ENCODE measurements around the gene MRPS11.
"Not testable (repeated sequence)": the region's sequence is repeated elsewhere in the genome, so short reads cannot be mapped to it uniquely, and the experiment has no call there.

MRPS11 gene

DNA sequence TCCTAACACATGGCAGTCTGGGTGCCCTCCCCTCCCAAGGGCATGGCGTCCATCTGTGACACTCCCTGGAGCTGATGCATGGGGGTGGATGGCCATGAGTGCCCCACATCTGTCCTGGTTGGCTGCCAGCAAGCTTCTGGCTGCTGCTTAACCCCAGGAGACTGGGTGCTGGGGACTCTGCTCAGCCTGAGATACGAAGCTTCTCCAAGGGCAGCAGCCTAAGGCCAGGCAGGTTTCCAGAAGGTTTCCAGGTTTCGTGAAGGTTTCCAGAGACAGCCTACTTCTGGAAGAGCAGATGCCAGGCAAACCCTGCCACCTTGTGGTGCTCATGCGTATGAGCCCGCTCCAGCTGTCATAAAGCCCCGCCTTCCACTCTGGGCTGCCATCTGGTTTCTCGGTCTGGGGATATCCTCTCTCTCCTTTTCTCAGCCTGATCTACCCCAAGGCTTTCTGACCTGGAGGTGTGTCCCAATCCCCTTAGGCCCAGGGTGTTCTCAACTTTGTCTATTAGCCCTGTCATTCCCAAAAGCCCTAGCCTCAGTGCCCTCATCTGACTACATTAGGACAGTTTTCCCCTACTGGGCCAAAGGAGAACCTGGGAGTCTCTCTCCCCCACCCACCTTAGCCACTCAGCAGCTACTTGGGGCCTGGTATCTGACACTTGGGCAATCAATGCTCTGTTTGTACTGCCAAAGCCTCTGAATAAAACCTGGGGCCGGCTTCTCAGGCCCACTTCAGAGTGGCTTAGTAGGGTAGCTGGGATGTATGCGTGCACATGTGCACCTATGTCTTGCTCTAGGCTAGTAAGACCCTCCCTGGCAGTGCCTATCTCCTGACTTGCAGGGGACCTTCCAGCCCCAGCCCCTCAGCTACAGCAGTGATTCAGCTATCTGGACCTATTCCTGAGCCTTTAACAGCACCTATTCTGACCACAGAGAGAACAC, 12.4 kb upstream of the MRPS11 start:
- peak; percentile 13 for DNase-seq (ENCODE audit: low read depth)

DNA sequence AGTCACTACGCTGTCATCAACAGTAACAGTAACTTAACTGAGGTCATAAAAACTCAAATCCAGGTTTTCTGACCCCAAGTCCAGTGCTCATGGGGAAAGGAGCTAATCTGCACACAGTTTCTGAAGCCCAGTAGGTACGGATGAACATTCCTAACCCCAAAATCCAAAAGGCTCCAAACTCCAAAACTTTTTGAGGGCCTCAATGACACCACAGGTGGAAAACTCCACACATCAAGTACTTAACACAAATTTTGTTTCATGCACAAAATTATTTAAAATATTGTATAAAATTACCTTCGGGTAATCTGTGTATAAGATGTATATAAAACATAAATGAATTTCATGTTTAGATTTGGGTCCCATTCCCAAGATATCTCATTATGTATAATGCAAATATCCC, 10.8 kb upstream of the MRPS11 start:
- DNase-seq (ENCODE audit: low read depth) = no peak

DNA sequence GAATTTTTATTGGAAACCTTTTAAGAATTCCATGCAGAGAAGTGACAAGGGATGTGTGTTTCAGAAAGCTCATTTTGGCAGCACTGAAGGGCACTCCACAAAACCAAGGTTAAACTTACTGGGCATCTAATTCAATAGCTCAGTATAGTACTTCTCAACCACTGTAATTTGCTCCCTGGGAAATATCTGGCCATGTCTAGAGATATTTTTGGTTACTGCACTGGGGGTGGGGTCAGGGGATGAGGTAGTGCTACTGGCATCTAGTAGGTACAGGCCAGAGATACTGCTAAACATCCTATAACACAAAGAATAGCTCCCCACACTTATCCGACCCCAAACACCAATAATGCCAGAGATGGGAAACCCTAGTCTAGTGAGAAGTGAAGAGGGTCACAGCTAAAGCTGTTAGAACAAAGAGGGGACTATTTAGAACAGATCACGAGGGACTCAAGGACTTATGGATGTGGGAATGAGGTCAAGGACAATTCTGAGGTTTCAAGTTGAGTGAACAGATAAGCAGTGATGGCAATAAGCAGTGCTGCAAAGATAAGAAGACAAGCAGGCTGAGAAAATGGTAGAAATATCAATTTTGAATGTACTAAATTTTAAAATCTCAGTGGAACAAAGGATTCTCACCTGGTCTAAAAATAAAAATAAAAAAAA, 3.5 kb upstream of the MRPS11 start:
- no peak for DNase-seq (ENCODE audit: low read depth)

DNA sequence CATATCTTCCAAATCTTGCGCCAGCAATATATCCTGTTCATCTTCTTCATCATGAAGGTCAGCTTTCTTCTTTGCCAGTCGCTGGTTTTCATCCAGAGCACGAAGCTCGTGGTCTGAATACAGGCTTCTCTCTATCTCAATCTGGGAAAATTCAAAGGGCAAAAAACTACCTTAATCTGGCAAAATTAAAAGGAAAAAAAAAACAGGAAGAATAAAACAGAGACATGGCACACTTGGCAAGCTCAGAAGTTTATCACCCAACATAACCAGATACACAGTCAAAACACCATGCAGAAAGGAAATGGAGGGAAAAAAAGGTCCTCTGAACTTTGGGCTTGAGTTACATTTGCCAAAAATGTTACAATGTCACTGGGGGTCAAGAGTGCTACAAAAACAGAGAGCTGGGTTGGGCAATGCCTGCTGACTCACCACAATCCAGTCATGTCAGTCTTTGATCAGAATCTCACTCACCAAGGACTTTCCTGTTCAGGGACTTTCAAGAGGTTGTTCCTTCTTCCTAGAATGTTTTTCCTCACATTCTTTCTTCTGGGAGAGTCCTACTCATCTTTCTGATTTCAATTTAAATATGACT, 1.8 kb upstream of the MRPS11 start:
- no peak for DNase-seq (ENCODE audit: low read depth)

DNA sequence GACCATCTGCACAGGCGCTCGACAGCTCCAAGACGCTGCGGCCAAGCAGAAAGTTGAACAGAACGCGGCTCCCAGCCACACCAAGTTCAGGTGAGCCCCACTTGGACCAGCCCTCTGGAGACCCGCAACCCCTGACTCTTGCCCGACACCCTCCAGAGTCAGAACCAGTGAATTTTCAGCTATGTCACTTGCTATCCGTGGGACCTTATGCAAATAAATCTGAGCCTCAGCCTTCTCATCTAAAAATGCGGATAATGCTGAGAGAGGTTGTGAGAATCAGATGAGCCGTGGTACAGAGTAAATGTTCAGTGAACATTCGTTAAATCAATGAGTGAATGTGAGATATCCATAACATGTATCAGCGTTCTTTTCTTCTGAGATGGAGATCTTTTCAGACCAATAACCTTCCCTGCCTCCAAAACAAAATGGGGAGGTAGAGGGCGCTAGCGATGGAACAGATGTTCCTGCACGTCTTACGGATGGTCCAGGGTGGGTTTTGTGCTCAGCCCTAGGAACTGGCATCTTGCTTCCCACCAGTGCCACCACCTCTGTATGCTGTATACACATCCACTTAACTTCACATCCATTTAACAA, 524 bp downstream of the MRPS11 start:
- no peak for DNase-seq (ENCODE audit: low read depth)

DNA sequence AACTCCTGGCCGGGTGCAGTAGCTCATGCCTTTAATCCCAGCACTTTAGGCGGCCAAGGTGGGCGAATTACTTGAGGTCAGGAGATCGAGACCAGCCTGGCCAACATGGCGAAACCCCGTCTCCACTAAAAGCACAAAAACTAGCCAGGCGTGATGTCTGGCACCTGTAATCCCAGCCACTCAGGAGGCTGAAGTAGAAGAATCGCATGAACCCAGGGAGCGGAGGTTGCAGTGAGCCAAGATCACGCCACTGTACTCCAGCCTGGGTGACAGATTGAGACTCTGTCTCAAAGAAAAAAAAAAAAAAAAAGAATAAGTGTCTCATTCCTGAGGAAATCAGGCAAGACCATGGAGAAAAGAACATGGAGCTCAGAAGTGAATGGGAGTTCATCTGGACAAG, 1.2 kb downstream of the MRPS11 start:
- DNase-seq (ENCODE audit: low read depth) = not testable (repeated sequence)

DNA sequence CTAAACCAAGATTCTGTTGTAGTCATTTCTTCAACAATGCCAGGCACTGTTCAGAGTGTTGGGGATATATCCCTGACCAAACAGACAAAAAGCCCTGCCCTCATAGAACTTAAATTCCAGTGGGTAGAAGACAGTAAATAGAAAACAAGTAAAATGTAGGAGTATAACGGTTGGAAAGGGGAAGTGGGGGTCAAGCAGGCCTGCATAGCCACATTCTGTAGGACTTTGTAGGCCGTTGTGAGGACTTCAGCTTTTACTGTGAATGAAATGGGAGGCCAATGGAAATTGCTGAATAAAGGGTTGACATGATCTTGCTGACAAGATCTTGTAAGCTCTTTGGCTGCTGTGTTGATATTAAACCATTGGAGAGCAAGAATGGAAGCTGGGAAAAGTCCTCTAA, 1.8 kb downstream of the MRPS11 start:
- DNase-seq (ENCODE audit: low read depth) = no peak

DNA sequence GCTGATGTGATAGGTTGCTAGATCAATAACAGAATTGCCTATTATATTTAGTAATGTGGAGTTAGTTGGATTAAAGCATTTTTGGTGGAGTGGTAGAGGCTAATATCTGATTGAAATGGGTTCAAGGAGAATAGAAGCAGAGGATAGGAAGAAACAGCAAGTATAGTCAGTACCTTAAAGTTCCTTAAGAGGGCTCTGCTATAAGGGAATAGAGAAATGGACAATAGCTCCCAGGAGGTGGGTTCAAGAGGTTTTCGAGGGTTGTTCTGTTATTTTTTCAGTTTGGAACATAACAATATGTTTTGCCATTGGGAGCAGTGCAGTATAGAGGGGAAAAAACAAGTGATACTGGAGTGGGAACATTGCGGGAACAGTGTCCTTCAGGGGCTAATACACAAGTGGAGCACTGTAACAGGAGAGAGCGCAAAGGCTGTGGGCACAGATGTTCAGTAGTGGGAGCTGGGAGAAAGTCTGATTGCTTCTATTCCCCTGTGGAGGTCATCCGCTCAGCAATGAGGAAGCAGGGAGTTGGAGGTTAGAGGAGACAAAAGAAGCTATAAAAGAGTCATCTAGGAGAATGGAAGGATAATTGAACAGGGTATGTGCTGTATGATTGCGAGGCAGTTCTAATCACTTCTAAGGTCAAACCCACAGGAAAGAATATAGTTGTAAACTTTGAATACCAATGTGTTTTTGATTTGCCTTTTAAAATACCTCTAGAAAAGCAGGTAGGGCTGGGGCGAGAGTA, 3.3 kb downstream of the MRPS11 start:
- no peak for DNase-seq (ENCODE audit: low read depth)

DNA sequence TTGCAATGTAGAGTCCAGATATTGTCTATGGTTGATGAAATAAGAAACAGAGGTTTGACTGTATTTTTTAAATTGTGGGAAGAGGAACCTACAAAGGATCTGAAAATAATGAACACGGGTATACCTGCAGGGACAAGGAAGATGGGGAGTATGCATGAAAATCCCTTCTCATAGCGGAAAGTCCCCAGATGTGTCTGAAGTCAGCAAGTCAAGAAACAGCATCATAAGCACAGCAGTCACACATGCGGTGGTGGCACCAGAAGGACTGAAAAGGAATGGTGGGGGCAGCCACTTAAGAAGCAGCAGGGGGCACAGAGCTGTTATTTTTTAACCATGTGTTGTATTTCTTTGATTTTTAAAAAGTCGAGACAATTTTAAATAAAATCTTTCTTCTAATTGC, 4.7 kb downstream of the MRPS11 start:
- DNase-seq (ENCODE audit: low read depth) = no peak

DNA sequence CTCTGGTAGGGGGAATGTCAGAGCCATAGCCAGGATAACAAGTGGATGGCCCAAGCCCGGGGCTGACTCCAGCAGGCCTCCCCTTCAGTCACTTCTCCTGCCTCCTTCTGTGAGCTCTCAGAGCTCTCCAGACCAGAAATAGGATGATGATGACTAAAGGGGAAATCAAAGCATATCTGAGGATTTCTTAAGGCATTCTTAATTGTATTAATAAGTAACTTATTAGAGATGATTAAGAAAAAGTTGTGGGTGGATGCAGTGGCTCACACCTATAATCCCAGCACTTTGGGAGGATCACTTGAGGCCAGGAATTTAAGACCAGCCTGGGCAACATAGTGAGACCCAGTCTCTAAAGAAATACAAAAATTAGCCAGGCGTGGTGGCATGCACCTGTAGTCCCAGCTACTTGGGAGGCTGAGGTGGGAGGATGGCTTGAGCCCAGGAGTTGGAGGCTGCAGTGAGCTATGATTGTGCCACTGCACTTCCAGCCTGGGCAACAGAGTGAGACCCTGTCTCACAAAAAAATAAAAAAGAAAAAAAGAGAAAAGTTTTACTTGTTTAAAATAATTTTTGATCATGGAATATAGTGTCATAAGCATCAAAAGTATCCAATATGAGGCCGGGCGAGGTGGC, 6.3 kb downstream of the MRPS11 start:
- DNase-seq (ENCODE audit: low read depth) = not testable (repeated sequence)

DNA sequence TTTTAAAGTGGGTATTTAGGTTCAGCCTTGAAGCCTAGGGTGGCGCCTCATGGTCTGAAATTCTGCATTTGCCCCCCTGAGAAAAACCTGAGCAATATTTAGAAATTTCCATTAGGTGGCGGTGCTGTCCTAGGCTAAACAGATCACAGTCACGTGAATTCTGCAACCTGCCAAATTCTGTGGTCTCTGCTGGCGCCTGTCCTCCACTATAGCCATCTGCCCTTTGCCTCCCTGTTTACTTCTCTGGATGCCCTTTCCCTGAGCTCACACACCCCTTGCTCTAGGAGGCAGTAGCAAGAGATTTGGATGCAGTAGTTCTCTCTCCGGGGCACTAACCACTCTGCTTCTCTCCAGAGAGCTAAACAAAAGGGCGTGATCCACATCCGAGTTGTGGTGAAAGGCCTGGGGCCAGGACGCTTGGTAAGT, 9.1 kb downstream of the MRPS11 start:
- DNase-seq (ENCODE audit: low read depth) = no peak

DNA sequence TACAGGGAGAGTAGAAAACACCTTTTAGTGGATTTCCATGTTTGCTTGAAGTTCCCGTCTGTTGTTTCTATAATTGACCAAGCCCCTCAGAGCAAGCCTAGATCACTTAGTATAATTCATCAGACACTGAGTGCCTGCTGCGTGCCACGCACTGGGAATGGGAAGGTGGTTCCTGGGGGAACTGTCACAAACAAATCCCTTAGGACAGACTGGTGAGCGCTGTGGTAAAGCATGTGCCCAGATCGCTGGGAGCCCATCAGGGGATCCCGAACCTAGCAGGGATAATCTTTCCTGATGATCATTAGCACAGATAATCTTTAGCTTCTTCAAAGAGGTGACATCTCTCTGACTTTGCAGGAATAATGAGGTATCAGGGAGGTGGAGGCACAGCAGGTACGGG, 9.6 kb downstream of the MRPS11 start:
- DNase-seq (ENCODE audit: low read depth) = no peak

DNA sequence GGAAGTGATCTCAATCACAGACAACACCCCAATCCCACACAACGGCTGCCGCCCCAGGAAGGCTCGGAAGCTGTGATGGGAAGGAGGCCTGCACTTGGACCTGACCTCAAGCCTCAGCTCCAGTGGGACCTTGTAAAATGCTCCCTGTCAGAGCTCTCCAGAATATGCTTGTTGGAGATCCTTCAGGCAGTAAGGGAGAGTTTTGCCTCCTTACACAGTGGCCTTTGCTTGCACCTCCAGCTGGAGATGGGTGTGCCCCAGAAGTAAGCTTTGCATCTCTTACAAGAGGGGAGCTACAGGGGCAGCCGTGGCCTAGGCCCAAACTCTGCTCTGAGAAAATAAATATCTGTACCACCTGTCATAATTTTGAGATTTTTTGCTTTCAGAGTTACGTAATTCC, 10.4 kb downstream of the MRPS11 start:
- no peak for DNase-seq (ENCODE audit: low read depth)

DNA sequence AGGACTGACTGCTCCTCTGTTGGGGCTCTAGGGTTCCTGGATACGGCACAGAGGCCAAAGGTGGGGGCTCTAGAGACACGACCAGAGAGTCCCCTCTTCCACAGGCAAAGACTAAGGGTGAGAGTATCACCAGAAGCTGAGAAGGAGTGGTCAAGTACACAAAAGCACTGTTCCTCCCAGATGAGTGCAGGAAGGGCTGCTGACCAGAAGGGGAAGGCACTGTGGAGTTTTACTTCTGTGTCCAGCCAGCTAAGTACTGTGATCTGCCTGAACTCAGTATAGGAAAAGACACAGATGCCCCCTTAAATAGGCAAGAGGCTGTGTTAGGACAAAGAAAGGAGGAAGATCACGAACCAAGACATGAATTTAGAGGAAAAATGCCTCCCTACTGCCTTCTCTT, 11.7 kb downstream of the MRPS11 start:
- no peak for DNase-seq (ENCODE audit: low read depth)

DNA sequence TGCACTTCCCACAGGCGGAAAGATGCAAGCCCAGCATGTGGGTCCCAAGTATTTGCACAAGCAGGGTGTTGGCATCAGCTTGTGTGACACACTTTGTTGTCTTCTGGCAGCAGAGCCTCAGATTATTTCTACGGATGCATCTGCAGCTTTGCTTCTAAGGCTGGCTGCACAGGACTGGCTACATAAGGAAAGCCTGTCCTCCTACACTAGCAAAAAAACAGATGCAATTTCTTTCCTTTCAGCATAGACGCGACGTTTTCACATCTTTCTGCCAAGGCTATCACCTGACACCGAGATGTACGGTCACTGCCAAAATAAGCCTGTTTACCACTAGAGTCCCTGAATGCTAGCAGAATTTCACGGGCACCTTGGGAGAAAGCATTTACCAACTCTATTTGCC, 13.5 kb downstream of the MRPS11 start:
- no peak for DNase-seq (ENCODE audit: low read depth)

DNA sequence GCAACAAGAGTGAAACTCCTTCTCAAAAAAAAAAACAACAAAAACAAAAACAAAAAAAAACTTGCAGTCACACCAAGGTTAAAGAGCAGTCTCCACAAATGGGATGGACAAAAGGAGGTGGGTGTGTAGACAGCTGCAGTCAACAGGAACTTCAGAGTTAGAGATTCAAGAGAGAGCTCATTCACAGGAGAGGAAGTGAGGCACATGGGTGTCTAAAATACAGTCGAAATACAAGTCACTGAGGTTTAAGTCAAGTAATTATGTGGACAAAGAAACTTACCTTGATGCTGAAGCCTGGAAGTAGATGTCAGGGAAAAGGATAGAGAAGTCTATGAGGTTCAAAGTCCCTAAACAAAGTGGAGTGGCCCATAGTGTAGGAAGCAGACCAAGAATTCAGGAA, 14.8 kb downstream of the MRPS11 start:
- no peak for DNase-seq (ENCODE audit: low read depth)

DNA sequence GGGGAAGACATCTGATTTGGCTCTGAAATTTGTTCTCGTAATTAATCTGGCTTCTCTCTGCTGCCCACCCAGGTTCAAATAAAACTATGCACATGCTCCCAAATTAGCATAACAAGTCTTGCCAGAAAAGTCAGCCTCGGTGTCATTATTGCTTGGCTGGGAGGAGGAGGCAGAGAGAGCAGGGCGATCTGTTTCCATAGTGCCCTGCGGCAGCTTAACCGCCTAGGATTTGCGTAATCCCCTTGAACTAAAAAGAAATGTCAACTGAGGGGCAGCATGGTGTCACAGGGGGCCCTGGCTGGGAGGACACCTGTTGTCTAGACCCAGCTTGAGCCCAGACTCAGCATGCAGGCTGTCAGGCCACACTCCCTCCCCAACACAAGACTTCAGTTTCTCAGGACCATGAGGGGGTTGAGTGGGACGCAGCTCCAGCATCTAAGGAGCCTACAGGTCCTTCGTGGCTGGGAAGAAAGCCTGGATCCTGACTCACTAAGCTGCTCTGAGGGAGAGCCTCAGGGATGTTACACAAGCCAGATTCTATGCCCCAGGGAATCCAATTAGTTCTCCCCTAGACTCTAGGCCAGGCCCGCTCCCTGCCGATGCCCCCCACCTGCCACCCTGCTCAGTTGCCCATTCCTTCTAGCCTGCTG, 17.3 kb downstream of the MRPS11 start:
- no peak for DNase-seq (ENCODE audit: low read depth)

DNA sequence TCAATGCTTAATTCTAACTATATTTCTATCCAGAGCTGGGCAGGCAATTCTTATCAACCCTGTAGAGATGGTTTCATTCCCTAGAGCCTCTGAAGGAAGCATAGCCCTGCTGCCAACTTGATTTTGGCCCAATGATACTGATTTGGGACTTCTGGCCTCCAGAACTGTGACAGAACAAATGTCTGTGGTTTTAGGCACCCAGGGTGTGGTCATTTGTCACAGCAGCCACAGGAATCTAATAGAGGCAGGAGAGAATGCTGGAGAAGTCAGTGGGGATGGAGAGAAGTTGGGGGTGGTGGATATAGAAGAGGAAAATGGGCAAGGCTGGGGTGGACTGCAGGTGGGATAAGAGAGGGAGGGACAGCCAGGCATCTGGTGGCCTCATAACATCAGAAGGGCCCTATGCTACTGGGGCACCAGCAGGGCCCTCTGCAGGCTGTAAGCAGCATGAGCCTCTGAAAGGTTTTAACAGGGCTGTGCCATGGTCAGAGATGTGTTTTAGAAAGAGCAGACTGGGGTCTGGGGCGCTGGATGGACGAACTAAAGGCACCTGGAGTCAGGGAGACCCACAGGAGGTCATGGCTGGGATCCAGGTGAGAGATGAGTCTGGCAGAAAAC, 19.8 kb downstream of the MRPS11 start:
- DNase-seq (ENCODE audit: low read depth) = no peak

DNA sequence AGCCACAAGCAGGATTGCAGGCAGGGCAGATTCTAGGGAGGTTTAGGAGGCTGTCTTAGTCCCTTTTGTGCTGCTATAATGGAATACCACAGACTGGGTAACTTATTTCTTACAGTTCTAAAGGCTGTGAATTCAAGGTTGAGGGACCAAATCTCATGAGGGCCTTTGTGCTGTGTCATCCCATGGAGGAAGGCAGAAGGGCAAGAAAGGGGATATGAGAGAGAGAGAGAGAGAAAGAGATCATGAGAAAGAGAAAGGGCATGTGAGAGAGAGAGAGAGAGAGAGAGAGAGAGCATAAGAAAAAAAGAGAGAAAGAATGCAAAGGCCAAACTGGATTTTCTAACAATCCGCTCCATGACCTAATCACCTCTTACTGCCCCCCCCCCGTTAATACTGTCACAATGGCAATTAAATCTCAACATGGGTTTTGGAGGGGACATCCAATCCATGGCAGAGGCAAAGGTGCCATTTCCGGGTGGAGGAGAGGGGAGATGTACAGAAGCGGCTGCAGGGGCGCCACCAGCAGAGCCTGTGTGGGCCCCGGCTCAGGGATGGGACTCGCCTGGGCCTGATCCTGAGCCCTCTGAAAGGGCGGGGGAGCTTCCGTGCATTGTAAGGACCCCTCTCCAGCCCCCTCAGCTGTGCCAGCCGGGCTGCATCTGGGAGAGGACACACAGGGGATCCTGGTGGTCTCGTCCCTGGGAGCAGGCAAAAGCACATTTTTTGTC, 20.5 kb downstream of the MRPS11 start:
- no peak for DNase-seq (ENCODE audit: low read depth)

DNA sequence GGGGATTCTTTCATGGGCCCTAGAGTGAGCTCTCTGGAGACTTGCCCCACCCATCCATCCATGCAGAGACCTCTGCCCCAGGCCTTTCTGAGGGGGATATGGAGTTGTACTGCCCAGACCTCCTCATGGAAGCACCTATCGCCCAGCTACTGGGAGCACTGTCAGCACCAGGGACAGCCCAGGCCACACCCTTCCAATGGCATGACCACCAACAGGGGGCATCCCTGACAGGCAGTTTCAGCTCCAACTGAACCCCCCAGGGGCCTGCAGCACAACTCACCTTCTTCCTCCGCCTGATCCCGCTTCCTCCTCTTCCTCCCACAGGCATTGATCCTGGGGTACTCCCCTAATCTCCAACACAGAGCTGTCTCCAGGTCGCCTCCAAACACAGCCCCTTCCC, 21.8 kb downstream of the MRPS11 start:
- DNase-seq (ENCODE audit: low read depth) = no peak

All from stimulated activated CD8-positive, alpha-beta memory T cell treated with anti-CD3 and anti-CD28 coated beads, Interleukin-15, amount 100 ng/mL, for 24 hours (primary cell).